Upper lobe of left lung (tissue), 4 donors: Measurements from ENCODE around the gene UBTD2.

Experiments
- EP300 ChIP-seq, 4 donors: sonication (generic); formaldehyde crosslinking; IDR thresholded peaks; one replicate each; pipeline ENCODE4 v1.5.1; 2017; ENCODE audit warnings: antibody characterized with exemption in 4 of 4, control low read depth in 2 of 4
- POLR2A ChIP-seq, 4 donors: fragments of 450-650 bp; IDR thresholded peaks; one replicate each; pipeline ENCODE4 v1.5.1; 2016 to 2017; ENCODE audit warnings: antibody characterized with exemption in 4 of 4, mild to moderate bottlenecking in 2 of 4
- POLR2AphosphoS5 ChIP-seq, 2 donors: sonication (generic); formaldehyde crosslinking; IDR thresholded peaks; one replicate each; pipeline ENCODE4 v1.5.1; 2017; ENCODE audit warnings: antibody characterized with exemption in 2 of 2
- TF ChIP-seq, protein P1 (sequence below), 6 experiments: fragments of 450-650 bp in 4 of 6; fragments of 200-600 bp in 2 of 6; sonication (generic) in 2 of 6; IDR thresholded peaks; one replicate each; pipeline ENCODE4 v1.5.1; 2016 to 2019; ENCODE audit warnings: antibody characterized with exemption in 6 of 6

DNA sequence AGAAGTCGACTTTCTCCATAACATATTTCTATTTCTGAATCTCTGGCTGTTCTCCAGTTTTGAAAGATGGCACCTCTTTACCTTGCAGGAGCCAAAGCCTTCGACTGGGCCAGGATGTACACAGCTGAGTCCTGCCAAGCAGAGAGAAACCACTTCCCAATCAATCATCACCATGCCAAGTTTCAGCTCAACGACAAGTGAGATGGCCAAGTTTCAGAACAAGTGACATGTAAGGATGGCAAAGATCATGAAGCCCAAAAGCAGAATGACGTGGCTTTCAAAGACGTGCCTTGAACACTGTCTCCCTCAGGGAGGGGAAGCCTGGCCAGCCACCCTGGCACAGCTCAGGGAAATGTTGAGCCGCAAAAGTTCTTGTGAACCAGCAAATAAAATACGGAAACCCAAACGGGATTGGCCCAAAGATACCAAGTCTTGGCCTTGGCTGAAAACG is 113.3 kb downstream of the UBTD2 start:
- TF ChIP-seq, protein P1, sequence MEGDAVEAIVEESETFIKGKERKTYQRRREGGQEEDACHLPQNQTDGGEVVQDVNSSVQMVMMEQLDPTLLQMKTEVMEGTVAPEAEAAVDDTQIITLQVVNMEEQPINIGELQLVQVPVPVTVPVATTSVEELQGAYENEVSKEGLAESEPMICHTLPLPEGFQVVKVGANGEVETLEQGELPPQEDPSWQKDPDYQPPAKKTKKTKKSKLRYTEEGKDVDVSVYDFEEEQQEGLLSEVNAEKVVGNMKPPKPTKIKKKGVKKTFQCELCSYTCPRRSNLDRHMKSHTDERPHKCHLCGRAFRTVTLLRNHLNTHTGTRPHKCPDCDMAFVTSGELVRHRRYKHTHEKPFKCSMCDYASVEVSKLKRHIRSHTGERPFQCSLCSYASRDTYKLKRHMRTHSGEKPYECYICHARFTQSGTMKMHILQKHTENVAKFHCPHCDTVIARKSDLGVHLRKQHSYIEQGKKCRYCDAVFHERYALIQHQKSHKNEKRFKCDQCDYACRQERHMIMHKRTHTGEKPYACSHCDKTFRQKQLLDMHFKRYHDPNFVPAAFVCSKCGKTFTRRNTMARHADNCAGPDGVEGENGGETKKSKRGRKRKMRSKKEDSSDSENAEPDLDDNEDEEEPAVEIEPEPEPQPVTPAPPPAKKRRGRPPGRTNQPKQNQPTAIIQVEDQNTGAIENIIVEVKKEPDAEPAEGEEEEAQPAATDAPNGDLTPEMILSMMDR (IDR thresholded peaks at IDR 0.05) = no peak
- TF ChIP-seq POLR2AphosphoS5 (IDR thresholded peaks at IDR 0.05) = no peak
- no peak for TF ChIP-seq EP300 (IDR thresholded peaks at IDR 0.05)
- no peak for TF ChIP-seq POLR2A (IDR thresholded peaks at IDR 0.05)
